ENCODE measurements around the gene PRKCD. TPM values are rescaled to one million over a fixed set of nuclear protein-coding genes. Genes with fewer than 3 reads are reported as not detected.

PRKCD gene
- total RNA-seq, 1 experiment from 2014 or later = 19.2 TPM

DNA sequence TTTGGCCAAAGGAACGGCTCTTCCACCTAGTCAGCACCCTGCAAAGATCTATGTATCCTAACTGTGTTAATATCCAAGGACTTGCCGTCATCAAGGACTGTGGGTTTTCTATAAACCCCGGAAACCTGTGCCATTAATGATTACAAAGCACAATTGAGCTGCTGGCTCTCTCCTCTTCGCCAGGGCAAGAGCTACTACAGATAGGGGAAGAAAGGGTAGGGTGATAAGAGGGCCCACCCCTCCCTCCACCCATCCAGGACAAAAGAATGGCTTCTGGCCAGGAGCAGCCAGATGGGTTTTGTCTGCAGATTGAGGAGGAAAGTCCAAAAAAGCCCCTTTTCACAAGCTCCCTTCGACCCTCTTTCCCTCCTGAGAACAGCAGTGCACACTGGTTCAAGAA is 40.7 kb upstream of the PRKCD start:
- CTCF ChIA-PET = interaction anchor here (1.0 to 1.1 kb wide), 2 partner anchors 10 to 14 kb away, joined by 3 read pairs; no protein-coding TSS in a partner anchor
- Mint-ChIP-seq H3K27me3 (ENCODE audit: low read depth) (no peaks in the 10 kb centered on the region), H3K4me3 (no peak overlapping the region), H3K27ac (no peak overlapping the region), H3K36me3 (peaks cover 52% of the 10 kb centered on the region), H3K4me1 (no peaks in the 10 kb centered on the region), H3K9me3 (no peaks in the 10 kb centered on the region)
- POLR2A ChIA-PET = no interaction called here
- DNase-seq (ENCODE audit: low spot score) (no peak), ATAC-seq (no peak)
- no peak for TF ChIP-seq ZNF423 (CRISPR knock-in tag; IDR thresholded peaks at IDR 0.05)
- TF ChIP-seq AFF4 (CRISPR knock-in tag; IDR thresholded peaks at IDR 0.05; ENCODE audit: borderline replicate concordance) = no peak
- no peak for TF ChIP-seq HMGXB4 (CRISPR knock-in tag; IDR thresholded peaks at IDR 0.05)
- no peak for TF ChIP-seq ZNF416 (CRISPR knock-in tag; IDR thresholded peaks at IDR 0.05)
- no peak for TF ChIP-seq PRRX2 (CRISPR knock-in tag; IDR thresholded peaks at IDR 0.05)
- TF ChIP-seq USF1 (CRISPR knock-in tag; IDR thresholded peaks at IDR 0.05) = no peak

GRCh38 chr3:53122255-53122932 is 38.6 kb upstream of the PRKCD start:
- Mint-ChIP-seq H3K9me3 (no peaks in the 10 kb centered on the region), H3K36me3 (peaks cover 55% of the 10 kb centered on the region), H3K4me1 (no peaks in the 10 kb centered on the region), H3K27me3 (ENCODE audit: low read depth) (no peaks in the 10 kb centered on the region), H3K27ac (no peak overlapping the region), H3K4me3 (no peak overlapping the region)
- no peak for ATAC-seq
- no peak for DNase-seq (ENCODE audit: low spot score)
- ChIA-PET POLR2A (no interaction called here), CTCF (no interaction called here)
- TF ChIP-seq NR2C2 (CRISPR knock-in tag; IDR thresholded peaks at IDR 0.05) = no peak
- TF ChIP-seq NFYB (CRISPR knock-in tag; conservative IDR thresholded peaks at IDR 0.05; ENCODE audit: low read depth) = no peak
- TF ChIP-seq ZNF423 (CRISPR knock-in tag; IDR thresholded peaks at IDR 0.05) = no peak
- no peak for TF ChIP-seq ZNF263 (CRISPR knock-in tag; IDR thresholded peaks at IDR 0.05; ENCODE audit: low read depth)
- TF ChIP-seq, protein P1, sequence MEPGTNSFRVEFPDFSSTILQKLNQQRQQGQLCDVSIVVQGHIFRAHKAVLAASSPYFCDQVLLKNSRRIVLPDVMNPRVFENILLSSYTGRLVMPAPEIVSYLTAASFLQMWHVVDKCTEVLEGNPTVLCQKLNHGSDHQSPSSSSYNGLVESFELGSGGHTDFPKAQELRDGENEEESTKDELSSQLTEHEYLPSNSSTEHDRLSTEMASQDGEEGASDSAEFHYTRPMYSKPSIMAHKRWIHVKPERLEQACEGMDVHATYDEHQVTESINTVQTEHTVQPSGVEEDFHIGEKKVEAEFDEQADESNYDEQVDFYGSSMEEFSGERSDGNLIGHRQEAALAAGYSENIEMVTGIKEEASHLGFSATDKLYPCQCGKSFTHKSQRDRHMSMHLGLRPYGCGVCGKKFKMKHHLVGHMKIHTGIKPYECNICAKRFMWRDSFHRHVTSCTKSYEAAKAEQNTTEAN (CRISPR knock-in tag; IDR thresholded peaks at IDR 0.05) = no peak
- TF ChIP-seq EMX1 (CRISPR knock-in tag; IDR thresholded peaks at IDR 0.05) = no peak
- no peak for TF ChIP-seq PRDM15 (CRISPR knock-in tag; IDR thresholded peaks at IDR 0.05)
- TF ChIP-seq ZNF121 (CRISPR knock-in tag; IDR thresholded peaks at IDR 0.05) = no peak
- TF ChIP-seq, protein P2, sequence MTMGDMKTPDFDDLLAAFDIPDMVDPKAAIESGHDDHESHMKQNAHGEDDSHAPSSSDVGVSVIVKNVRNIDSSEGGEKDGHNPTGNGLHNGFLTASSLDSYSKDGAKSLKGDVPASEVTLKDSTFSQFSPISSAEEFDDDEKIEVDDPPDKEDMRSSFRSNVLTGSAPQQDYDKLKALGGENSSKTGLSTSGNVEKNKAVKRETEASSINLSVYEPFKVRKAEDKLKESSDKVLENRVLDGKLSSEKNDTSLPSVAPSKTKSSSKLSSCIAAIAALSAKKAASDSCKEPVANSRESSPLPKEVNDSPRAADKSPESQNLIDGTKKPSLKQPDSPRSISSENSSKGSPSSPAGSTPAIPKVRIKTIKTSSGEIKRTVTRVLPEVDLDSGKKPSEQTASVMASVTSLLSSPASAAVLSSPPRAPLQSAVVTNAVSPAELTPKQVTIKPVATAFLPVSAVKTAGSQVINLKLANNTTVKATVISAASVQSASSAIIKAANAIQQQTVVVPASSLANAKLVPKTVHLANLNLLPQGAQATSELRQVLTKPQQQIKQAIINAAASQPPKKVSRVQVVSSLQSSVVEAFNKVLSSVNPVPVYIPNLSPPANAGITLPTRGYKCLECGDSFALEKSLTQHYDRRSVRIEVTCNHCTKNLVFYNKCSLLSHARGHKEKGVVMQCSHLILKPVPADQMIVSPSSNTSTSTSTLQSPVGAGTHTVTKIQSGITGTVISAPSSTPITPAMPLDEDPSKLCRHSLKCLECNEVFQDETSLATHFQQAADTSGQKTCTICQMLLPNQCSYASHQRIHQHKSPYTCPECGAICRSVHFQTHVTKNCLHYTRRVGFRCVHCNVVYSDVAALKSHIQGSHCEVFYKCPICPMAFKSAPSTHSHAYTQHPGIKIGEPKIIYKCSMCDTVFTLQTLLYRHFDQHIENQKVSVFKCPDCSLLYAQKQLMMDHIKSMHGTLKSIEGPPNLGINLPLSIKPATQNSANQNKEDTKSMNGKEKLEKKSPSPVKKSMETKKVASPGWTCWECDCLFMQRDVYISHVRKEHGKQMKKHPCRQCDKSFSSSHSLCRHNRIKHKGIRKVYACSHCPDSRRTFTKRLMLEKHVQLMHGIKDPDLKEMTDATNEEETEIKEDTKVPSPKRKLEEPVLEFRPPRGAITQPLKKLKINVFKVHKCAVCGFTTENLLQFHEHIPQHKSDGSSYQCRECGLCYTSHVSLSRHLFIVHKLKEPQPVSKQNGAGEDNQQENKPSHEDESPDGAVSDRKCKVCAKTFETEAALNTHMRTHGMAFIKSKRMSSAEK (CRISPR knock-in tag; IDR thresholded peaks at IDR 0.05; ENCODE audit: borderline replicate concordance) = no peak
- TF ChIP-seq, protein P3, sequence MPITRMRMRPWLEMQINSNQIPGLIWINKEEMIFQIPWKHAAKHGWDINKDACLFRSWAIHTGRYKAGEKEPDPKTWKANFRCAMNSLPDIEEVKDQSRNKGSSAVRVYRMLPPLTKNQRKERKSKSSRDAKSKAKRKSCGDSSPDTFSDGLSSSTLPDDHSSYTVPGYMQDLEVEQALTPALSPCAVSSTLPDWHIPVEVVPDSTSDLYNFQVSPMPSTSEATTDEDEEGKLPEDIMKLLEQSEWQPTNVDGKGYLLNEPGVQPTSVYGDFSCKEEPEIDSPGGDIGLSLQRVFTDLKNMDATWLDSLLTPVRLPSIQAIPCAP (CRISPR knock-in tag; IDR thresholded peaks at IDR 0.05) = no peak
- TF ChIP-seq RELA (CRISPR knock-in tag; IDR thresholded peaks at IDR 0.05; ENCODE audit: borderline replicate concordance) = no peak
- TF ChIP-seq ELF4 (CRISPR knock-in tag; IDR thresholded peaks at IDR 0.05; ENCODE audit: low read depth) = no peak
